Omental fat pad (tissue), 4 donors: ENCODE data around the gene BPIFB6. TPM values are rescaled to one million over a fixed set of nuclear protein-coding genes. Genes with fewer than 3 reads are reported as not detected.

ENCODE experiments used
- ATAC-seq: fragments of 150-250 bp; one replicate; pipeline ENCODE4 v1.9.1; 2016; ENCODE audit warnings: mild to moderate bottlenecking, moderate library complexity; ENCODE audit not compliant: low FRiP score
- DNase-seq: peaks from one replicate; pipeline ENCODE4 v3.0.0-alpha.2; 2019; ENCODE audit warnings: low spot score
- total RNA-seq, 4 donors: library from RNA; depleted of rRNA; stranded (reverse); fragments of >200 nt; gene quantifications; one replicate each; pipeline ENCODE4 v1.1.0, GENCODE V29; 2016
- TF ChIP-seq, protein P1 (sequence below), 3 donors: fragments of 450-650 bp; IDR thresholded peaks; one replicate each; pipeline ENCODE4 v1.5.1; 2016 to 2017; ENCODE audit warnings: antibody characterized with exemption in 3 of 3, mild to moderate bottlenecking in 3 of 3, moderate library complexity in 2 of 3

The BPIFB6 gene
- total RNA-seq, 4 donors from 2014 or later = not detected

DNA sequence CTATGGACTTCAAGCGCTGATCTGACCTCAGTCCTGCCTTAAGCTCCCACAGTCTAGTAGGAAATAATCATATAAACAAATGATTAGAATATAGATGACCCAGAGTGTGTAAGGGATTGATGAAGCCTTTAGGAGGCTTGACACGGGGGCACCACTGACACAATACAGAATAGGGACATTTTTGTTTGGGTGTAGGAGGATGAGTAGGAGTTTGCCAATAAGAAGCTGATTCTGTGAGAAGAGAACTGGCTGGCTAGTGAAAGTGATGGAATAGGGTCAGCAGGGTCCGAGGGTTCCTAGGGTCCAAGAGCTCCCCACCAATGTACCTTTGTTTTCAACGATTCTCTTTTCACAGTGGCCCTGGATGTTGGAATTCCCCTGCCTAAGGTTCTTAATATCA is 40.9 kb downstream of the BPIFB6 start:
- DNase-seq (no peak), ATAC-seq (no peak)
- TF ChIP-seq, protein P1, sequence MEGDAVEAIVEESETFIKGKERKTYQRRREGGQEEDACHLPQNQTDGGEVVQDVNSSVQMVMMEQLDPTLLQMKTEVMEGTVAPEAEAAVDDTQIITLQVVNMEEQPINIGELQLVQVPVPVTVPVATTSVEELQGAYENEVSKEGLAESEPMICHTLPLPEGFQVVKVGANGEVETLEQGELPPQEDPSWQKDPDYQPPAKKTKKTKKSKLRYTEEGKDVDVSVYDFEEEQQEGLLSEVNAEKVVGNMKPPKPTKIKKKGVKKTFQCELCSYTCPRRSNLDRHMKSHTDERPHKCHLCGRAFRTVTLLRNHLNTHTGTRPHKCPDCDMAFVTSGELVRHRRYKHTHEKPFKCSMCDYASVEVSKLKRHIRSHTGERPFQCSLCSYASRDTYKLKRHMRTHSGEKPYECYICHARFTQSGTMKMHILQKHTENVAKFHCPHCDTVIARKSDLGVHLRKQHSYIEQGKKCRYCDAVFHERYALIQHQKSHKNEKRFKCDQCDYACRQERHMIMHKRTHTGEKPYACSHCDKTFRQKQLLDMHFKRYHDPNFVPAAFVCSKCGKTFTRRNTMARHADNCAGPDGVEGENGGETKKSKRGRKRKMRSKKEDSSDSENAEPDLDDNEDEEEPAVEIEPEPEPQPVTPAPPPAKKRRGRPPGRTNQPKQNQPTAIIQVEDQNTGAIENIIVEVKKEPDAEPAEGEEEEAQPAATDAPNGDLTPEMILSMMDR (IDR thresholded peaks at IDR 0.05) = no peak

DNA sequence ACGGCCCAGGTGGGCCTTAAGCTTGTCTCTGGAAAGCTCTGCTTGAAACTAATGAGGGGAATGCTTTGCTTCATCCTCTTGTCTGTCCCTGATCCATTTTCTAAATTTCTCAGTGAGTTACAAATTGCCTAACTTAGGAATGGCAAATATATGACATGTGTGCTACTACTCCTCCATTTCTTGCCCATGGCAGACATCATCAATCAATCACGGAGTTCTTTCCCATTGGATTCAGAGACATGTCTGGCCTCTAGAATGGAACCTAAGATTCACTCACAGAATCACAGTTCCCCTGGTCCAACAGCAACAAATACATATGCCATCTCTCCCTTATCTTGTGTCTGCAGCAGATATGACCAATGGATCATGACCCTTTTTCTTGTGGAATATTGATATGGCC is 41.4 kb downstream of the BPIFB6 start:
- no peak for DNase-seq
- TF ChIP-seq, protein P1 (IDR thresholded peaks at IDR 0.05) = no peak
- ATAC-seq = no peak

DNA sequence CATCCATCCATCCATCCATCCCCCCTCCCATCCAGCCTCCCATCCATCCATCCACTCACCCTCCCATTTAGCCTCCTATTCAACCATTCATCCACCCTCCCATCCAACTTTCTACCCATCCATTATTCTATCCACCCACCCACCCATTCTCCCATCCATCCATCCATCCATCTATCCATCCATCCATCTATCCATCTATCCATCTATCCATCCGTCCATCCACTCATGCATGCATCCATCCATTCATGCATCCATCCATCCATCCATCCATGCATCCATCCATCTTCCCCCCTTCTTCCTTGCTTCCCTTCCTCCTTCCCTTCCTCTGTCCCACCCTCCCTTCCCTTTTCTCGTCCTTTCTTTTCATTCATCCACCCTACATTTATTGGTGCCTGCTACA is 43.2 kb downstream of the BPIFB6 start:
- no peak for ATAC-seq
- TF ChIP-seq, protein P1 (IDR thresholded peaks at IDR 0.05) = no peak
- DNase-seq = no peak

DNA sequence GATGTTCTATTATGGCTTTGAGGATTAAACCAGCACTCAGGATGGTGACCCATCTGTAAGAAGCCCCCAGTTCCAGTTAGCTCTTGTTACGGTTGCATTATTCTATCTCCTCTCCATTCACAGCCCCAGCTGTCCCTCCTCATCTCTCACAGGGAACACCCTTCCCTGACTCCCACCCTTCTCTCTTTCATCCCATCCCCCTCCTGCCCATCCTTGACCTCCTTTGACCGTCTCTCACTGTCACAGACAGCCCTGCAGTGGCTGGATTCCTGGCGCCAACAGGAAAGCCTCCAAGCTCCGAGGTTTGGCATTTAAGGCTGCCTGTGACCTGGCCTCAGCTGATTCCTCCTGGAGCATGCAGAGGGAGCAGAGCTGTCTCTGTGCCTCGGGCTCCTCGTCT is 43.8 kb downstream of the BPIFB6 start:
- DNase-seq = no peak
- ATAC-seq = no peak
- TF ChIP-seq, protein P1 (IDR thresholded peaks at IDR 0.05) = no peak

DNA sequence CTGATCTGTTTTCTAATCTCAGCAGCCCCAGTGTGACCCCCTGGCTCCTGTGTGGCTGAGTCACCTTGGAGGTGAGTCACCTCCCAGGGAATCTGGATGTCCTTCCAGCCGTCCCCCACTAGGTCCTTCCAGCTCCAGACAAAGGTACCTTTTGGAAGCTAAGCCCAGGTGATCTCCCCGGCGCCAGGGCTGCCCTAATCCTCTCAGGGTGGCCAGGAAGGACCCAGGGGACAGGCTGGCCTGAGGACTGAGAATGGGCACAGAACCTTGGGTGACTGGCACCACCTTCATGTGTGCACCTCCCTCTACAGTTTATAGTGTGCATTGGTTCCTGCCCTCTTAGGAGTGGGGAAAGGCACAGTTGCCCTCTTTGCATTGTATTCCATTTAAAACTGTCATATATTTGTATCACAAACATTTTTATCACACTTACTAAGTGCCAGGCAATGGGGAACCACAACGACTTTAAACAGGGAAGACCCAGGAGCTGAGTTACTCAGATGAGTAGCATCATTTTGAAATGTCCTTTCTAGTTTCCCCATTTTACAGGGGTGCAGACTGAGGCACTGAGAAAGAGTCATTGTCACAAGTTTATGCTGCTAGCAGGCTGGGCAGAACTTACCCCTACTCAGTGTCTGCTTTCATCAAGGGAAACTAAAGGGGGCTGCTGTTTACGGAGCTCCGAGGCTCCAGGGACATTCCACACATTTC is 45.4 kb downstream of the BPIFB6 start:
- TF ChIP-seq, protein P1 (IDR thresholded peaks at IDR 0.05) = no peak
- DNase-seq (no peak), ATAC-seq (no peak)

DNA sequence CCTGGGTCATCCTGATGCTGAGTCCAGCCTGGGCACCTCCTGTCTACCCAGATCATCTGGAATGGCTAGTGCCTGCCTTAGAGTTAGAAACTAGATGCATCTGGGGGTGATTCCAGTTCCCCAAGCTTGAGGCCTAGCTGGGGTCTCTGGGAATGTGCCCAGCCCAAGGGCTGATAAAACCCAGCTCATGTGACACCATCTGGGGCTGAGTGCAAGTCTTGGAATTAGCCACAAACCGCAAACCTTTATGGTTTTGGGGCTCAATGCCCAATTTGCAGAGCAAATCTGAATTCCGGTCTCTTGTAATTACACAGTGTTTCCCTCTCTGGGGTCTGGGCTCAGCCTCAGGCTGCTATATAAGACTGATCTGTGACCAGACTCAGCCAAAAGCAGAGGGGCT is 47.8 kb downstream of the BPIFB6 start, which contains the start of gene BPIFB4:
TSS of gene BPIFB4 (plus strand) at position 385 of the 400 bp plus-strand sequence. CDS start 1,884 bp downstream, outside the sequence.
- TF ChIP-seq, protein P1 (IDR thresholded peaks at IDR 0.05) = no peak
- ATAC-seq (no peak), DNase-seq (no peak)
